Mesothelial cell of epicardium (in vitro differentiated cells): ENCODE measurements around the gene FXYD6. TPM values are rescaled to one million over a fixed set of nuclear protein-coding genes. Genes with fewer than 3 reads are reported as not detected.

Experiments used
- DNase-seq, 2 experiments: peaks; one replicate each; pipeline ENCODE4 v3.0.0; 2021; ENCODE audit warnings: low spot score in 2 of 2; ENCODE audit not compliant: unreplicated experiment in 2 of 2
- H3K27ac Mint-ChIP-seq: 2 replicates; pipeline ENCODE4 v1.8.0; 2021; ENCODE audit warnings: mixed read lengths
- H3K27me3 Mint-ChIP-seq: 2 replicates; pipeline ENCODE4 v1.8.0; 2021; ENCODE audit warnings: low read depth, mixed read lengths
- H3K36me3 Mint-ChIP-seq: 2 replicates; pipeline ENCODE4 v1.8.0; 2021; ENCODE audit warnings: mixed read lengths
- H3K4me1 Mint-ChIP-seq: 2 replicates; pipeline ENCODE4 v1.8.0; 2021; ENCODE audit warnings: mixed read lengths
- H3K4me3 Mint-ChIP-seq: 2 replicates; pipeline ENCODE4 v1.8.0; 2021; ENCODE audit warnings: mild to moderate bottlenecking, moderate library complexity, mixed read lengths
- H3K9me3 Mint-ChIP-seq: 2 replicates; pipeline ENCODE4 v1.8.0; 2021; ENCODE audit warnings: mixed read lengths
- CTCF ChIP-seq: fragments of 200-600 bp; sonication (generic); IDR thresholded peaks from one replicate; pipeline ENCODE4 v1.5.0; 2021; ENCODE audit warnings: antibody characterized with exemption; ENCODE audit not compliant: unreplicated experiment
- total RNA-seq: library from RNA; stranded (reverse); gene quantifications from 3 replicates; pipeline ENCODE4 v1.2.1, GENCODE V29; 2021

Gene FXYD6
- total RNA-seq, 1 donor from 2014 or later, result 116 TPM

DNA sequence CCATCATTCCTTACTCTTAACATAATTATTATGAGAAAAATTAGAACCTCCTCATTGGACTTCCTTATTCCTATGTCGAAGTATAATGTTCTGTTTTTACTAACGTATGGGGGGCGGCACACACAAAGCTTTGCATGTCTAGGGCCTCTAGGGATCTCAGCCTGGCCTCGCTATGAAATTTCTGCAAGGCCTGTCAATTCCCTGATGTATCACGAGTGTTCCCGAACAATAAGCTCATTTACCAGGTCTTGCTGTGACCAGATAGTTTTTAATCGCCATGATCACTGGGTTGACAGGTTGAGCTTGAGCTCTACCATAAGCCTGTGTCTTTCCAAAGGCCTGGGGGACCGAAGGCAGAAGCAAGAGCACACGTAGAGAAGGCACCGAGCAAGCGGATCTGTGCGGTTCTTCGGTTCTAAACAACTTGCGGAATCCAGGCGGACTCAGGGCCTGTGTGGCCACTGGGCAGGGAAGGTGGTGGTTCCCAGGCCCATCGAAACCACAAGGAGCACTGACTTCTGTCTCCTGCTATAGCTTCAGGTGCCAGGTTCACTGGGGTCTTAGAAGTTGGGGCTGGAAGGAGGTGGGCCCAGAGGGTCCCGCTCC is 41.5 kb downstream of the FXYD6 start:
- no peak overlapping the region for H3K27ac Mint-ChIP-seq
- TF ChIP-seq CTCF, result no peak
- H3K27me3 Mint-ChIP-seq, result peaks cover 5% of the 10 kb centered on the region
- H3K9me3 Mint-ChIP-seq, result no peaks in the 10 kb centered on the region
- peaks cover 23% of the 10 kb centered on the region for H3K4me1 Mint-ChIP-seq
- no peak overlapping the region for H3K4me3 Mint-ChIP-seq
- peaks cover 25% of the 10 kb centered on the region for H3K36me3 Mint-ChIP-seq
- peak in 1 of 2 experiments; percentile 20 for DNase-seq

- Mint-ChIP-seq H3K4me3 (no peak overlapping the region), H3K36me3 (peaks cover 24% of the 10 kb centered on the region), H3K27me3 (peaks cover 5% of the 10 kb centered on the region), H3K4me1 (peaks cover 23% of the 10 kb centered on the region), H3K9me3 (no peaks in the 10 kb centered on the region), H3K27ac (no peak overlapping the region)
- no peak for TF ChIP-seq CTCF
- DNase-seq, result peak in 1 of 2 experiments; percentile 31
Observed at GRCh38 chr11:117834068-117834810, 42.2 kb downstream of the FXYD6 start.

GRCh38 chr11:117833401-117833891 is 43.0 kb downstream of the FXYD6 start:
- Mint-ChIP-seq H3K27ac (no peak overlapping the region), H3K36me3 (peaks cover 16% of the 10 kb centered on the region), H3K9me3 (no peaks in the 10 kb centered on the region), H3K4me1 (peaks cover 23% of the 10 kb centered on the region), H3K27me3 (peaks cover 5% of the 10 kb centered on the region), H3K4me3 (no peak overlapping the region)
- peak in 1 of 2 experiments; percentile 25 for DNase-seq
- TF ChIP-seq CTCF, result no peak

- peaks cover 11% of the 10 kb centered on the region for H3K36me3 Mint-ChIP-seq
- DNase-seq, result peak in 1 of 2 experiments; percentile 11
- H3K9me3 Mint-ChIP-seq, result no peaks in the 10 kb centered on the region
- no peak overlapping the region for H3K4me3 Mint-ChIP-seq
- H3K27ac Mint-ChIP-seq, result no peak overlapping the region
- peaks cover 23% of the 10 kb centered on the region for H3K4me1 Mint-ChIP-seq
- no peak for TF ChIP-seq CTCF
- H3K27me3 Mint-ChIP-seq, result peaks cover 8% of the 10 kb centered on the region
Observed at GRCh38 chr11:117832511-117832910, 43.9 kb downstream of the FXYD6 start.

GRCh38 chr11:117831661-117832415 is 44.6 kb downstream of the FXYD6 start:
- peak in 1 of 2 experiments; percentile 29 for DNase-seq
- no peak for TF ChIP-seq CTCF
- Mint-ChIP-seq H3K36me3 (peaks cover 10% of the 10 kb centered on the region), H3K27ac (no peak overlapping the region), H3K4me3 (no peak overlapping the region), H3K9me3 (no peaks in the 10 kb centered on the region), H3K27me3 (peaks cover 8% of the 10 kb centered on the region), H3K4me1 (peaks cover 23% of the 10 kb centered on the region)
